Measurements from ENCODE around the gene SEC31A.
A peak's percentile ranks its signal among the peaks of the same experiment; 100 is the strongest.

Gene SEC31A

GRCh38 chr4:82896755-82897154 lies 5.8 kb upstream of the SEC31A start:
- H3K4me3 ChIP-seq (replicated peaks in 1 of 2; ENCODE audit: low read depth in 2 of 2, low read length in 2 of 2): no peak overlapping the region
- TF ChIP-seq CTCF (IDR thresholded peaks at IDR 0.05; ENCODE audit: low read depth, low read length): no peak
- DNase-seq (ENCODE audit: low read depth in 2 of 2): no peak

DNA sequence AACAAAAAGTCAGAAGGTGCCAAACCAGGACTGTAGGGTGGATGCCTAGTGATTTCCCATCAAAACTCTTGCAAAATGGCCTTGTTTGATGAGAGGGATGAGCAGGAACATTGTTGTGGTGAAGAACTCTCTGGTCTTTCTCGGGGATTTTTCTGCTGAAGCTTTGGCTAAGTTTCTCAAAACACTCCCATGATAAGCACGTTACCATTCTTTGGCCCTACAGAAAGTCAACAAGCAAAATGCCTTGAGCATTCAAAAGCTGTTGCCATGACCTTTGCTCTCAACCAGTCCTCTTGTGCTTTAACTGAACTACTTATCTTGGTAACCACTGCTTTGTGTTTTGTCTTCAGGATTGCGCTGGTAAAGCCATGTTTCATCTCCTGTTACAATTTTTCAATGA lies 3.0 kb upstream of the SEC31A start:
- TF ChIP-seq CTCF (IDR thresholded peaks at IDR 0.05; ENCODE audit: low read depth, low read length): no peak
- peak in 1 of 2 donors; percentile 69 for DNase-seq (ENCODE audit: low read depth in 2 of 2)
- no peak overlapping the region for H3K4me3 ChIP-seq (replicated peaks in 1 of 2; ENCODE audit: low read depth in 2 of 2, low read length in 2 of 2)

DNA sequence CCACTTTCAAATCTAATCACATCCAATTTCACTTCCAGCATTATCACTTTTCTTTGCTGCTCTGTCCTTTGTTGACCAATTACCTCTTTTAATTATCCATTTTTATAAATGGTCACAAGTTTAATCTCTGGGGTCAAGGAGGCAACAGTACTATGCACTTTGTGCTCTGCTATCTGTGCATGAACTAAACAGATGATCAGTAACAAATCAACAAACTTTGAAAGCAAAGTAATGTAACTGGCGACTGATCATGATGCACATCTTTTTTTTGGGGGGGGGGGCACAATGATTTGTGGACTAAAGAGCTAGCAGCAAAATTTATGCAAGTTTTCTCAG lies 1.5 kb upstream of the SEC31A start:
- no peak for DNase-seq (ENCODE audit: low read depth in 2 of 2)
- no peak for TF ChIP-seq CTCF (IDR thresholded peaks at IDR 0.05; ENCODE audit: low read depth, low read length)
- H3K4me3 ChIP-seq (replicated peaks in 1 of 2; ENCODE audit: low read depth in 2 of 2, low read length in 2 of 2): no peak overlapping the region

- no peak for TF ChIP-seq CTCF (IDR thresholded peaks at IDR 0.05; ENCODE audit: low read depth, low read length)
- H3K4me3 ChIP-seq (replicated peaks in 1 of 2; ENCODE audit: low read depth in 2 of 2, low read length in 2 of 2): peak overlapping the region; percentile 74 to 90
- peak; percentile 27 to 49 for DNase-seq (ENCODE audit: low read depth in 2 of 2)
Observed at GRCh38 chr4:82891707-82892466, 934 bp upstream of the SEC31A start.

GRCh38 chr4:82890528-82890900 lies 439 bp downstream of the SEC31A start:
- no peak for DNase-seq (ENCODE audit: low read depth in 2 of 2)
- no peak for TF ChIP-seq CTCF (IDR thresholded peaks at IDR 0.05; ENCODE audit: low read depth, low read length)

GRCh38 chr4:82889287-82889686 lies 1.7 kb downstream of the SEC31A start:
- peak overlapping the region; percentile 74 to 90 for H3K4me3 ChIP-seq (replicated peaks in 1 of 2; ENCODE audit: low read depth in 2 of 2, low read length in 2 of 2)
- no peak for TF ChIP-seq CTCF (IDR thresholded peaks at IDR 0.05; ENCODE audit: low read depth, low read length)

More at GRCh38 chr4:82890528-82890900, 439 bp downstream of the SEC31A start:
- H3K4me3 ChIP-seq (replicated peaks in 1 of 2; ENCODE audit: low read depth in 2 of 2, low read length in 2 of 2): peak overlapping the region; percentile 74 to 90

More at GRCh38 chr4:82889287-82889686, 1.7 kb downstream of the SEC31A start:
- no peak for DNase-seq (ENCODE audit: low read depth in 2 of 2)

Data from cardiac fibroblast (primary cell).